B cell (primary cell): ENCODE results near the gene TLR10. TPM values are rescaled to one million over a fixed set of nuclear protein-coding genes. Genes with fewer than 3 reads are reported as not detected.
A peak's percentile ranks its signal among the peaks of the same experiment; 100 is the strongest.

Experiments
- ATAC-seq: fragments of 200-7000 bp; cut with Tn5 transposase; one replicate; pipeline ENCODE4 v1.10.0; 2021; ENCODE audit warnings: low read depth, mild to moderate bottlenecking, moderate number of reproducible peaks, moderate library complexity
- CTCF ChIA-PET: fragments of 350-600 bp; sonication (Branson Sonifier 250); formaldehyde crosslinking; loops from one replicate; lab custom pipeline; 2021; ENCODE audit warnings: antibody characterized with exemption, inconsistent platforms; lab: Charles Lee
- POLR2A ChIA-PET: fragments of 350-600 bp; sonication (Branson Sonifier 250); formaldehyde crosslinking; loops from one replicate; lab custom pipeline; 2021; ENCODE audit warnings: antibody characterized with exemption; lab: Charles Lee
- DNase-seq: peaks from one replicate; pipeline ENCODE4 v3.0.0; 2013
- H2AFZ ChIP-seq: 2 replicates; pipeline ENCODE4 v1.6.1; 2012; ENCODE audit warnings: mild to moderate bottlenecking, low read depth, low read length; ENCODE audit not compliant: insufficient read depth, poor library complexity, severe bottlenecking
- H3K27ac ChIP-seq, 2 donors: 1 replicate in 1 of 2; 2 replicates in 1 of 2; pipeline ENCODE4 v1.5.1; 2012 to 2013; ENCODE audit warnings: low read length in 2 of 2, mild to moderate bottlenecking in 2 of 2, moderate library complexity in 1 of 2
- H3K27me3 ChIP-seq, 4 experiments: fragments of 200-600 bp in 1 of 4; sonication (generic) in 1 of 4; replicated peaks in 1 of 4; 1 replicate in 2 of 4; 2 replicates in 2 of 4; pipeline versions ENCODE4 v1.6.1 to v1.7.0; 2013 to 2016; ENCODE audit warnings: low read length in 3 of 4, mild to moderate bottlenecking in 2 of 4, mixed read lengths in 1 of 4, moderate library complexity in 1 of 4; ENCODE audit not compliant: insufficient read depth in 4 of 4, control insufficient read depth in 3 of 4; ENCODE audit errors: control extremely low read depth in 1 of 4
- H3K36me3 ChIP-seq, 2 experiments: replicated peaks in 1 of 2; 1 replicate in 1 of 2; 2 replicates in 1 of 2; pipeline versions ENCODE4 v1.6.1 to v1.7.1; 2013; ENCODE audit warnings: low read length in 1 of 2; ENCODE audit not compliant: insufficient read depth in 2 of 2, control insufficient read depth in 1 of 2; ENCODE audit errors: control extremely low read depth in 1 of 2, extremely low read depth in 1 of 2
- H3K4me1 ChIP-seq, 2 donors: fragments of 200-600 bp in 1 of 2; sonication (generic) in 1 of 2; 1 replicate in 1 of 2; 2 replicates in 1 of 2; pipeline versions ENCODE4 v1.5.1 to v1.6.1; 2013 to 2017; ENCODE audit warnings: low read length in 2 of 2; ENCODE audit not compliant: control insufficient read depth in 2 of 2, insufficient read depth in 2 of 2
- H3K4me2 ChIP-seq: replicated peaks from 2 replicates; pipeline ENCODE3; 2012; ENCODE audit warnings: mild to moderate bottlenecking, low read depth, low read length; ENCODE audit not compliant: poor library complexity, severe bottlenecking
- H3K4me3 ChIP-seq, 5 experiments: fragments of 200-600 bp in 1 of 5; sonication (generic) in 1 of 5; 1 replicate in 3 of 5; 2 replicates in 2 of 5; pipeline versions ENCODE4 v1.5.1 to v1.7.0; 2011 to 2016; ENCODE audit warnings: low read length in 4 of 5, mild to moderate bottlenecking in 4 of 5, low read depth in 2 of 5, control low read depth in 1 of 5, moderate library complexity in 1 of 5; ENCODE audit not compliant: insufficient read depth in 1 of 5; ENCODE audit errors: control extremely low read depth in 1 of 5, extremely low read depth in 1 of 5
- H3K79me2 ChIP-seq: fragments of 200-600 bp; sonication (generic); one replicate; pipeline ENCODE4 v1.6.0; 2016; ENCODE audit warnings: low read length; ENCODE audit not compliant: control insufficient read depth, insufficient read depth
- H3K9ac ChIP-seq: fragments of 200-600 bp; sonication (generic); 2 replicates; pipeline ENCODE4 v1.6.1; 2017; ENCODE audit warnings: mild to moderate bottlenecking, low read length, moderate library complexity
- H3K9me3 ChIP-seq, 3 donors: one replicate each; pipeline versions ENCODE4 v1.6.1 to v1.7.1; 2013; ENCODE audit warnings: low read length in 2 of 3; ENCODE audit not compliant: control insufficient read depth in 2 of 3, insufficient read depth in 1 of 3; ENCODE audit errors: control extremely low read depth in 1 of 3
- H4K20me1 ChIP-seq: 2 replicates; pipeline ENCODE4 v1.6.0; 2012; ENCODE audit warnings: mild to moderate bottlenecking, low read length; ENCODE audit not compliant: insufficient read depth, control insufficient read depth, poor library complexity, severe bottlenecking
- H3K27ac Mint-ChIP-seq: one replicate; pipeline ENCODE4 v1.8.0; 2021; ENCODE audit warnings: mixed read lengths
- H3K27me3 Mint-ChIP-seq: one replicate; pipeline ENCODE4 v1.8.0; 2021; ENCODE audit warnings: mixed read lengths
- H3K4me1 Mint-ChIP-seq: one replicate; pipeline ENCODE4 v1.8.0; 2021; ENCODE audit warnings: mixed read lengths
- H3K4me3 Mint-ChIP-seq: one replicate; pipeline ENCODE4 v1.8.0; 2021; ENCODE audit warnings: mixed read lengths
- H3K9me3 Mint-ChIP-seq: one replicate; pipeline ENCODE4 v1.8.0; 2022; ENCODE audit warnings: mixed read lengths; ENCODE audit not compliant: insufficient read depth
- EZH2 ChIP-seq: IDR thresholded peaks from 2 replicates; pipeline ENCODE4 v1.6.1; 2012; ENCODE audit warnings: borderline replicate concordance, low read depth, mild to moderate bottlenecking, moderate library complexity, low read length; ENCODE audit not compliant: insufficient read depth, poor library complexity, severe bottlenecking
- WGBS: methylation state at CpG from one replicate; pipeline ENCODE4 v1.1.5; 2013; ENCODE audit warnings: missing lambda C conversion rate; ENCODE audit not compliant: insufficient coverage; 5-methylcytosine and 5-hydroxymethylcytosine counted together
- intact Hi-C: fragments of 100-400 bp; cut with micrococcal nuclease; formaldehyde crosslinking; loops from one replicate; pipeline ENCODE4 v1.10.0; 2022
- polyA plus RNA-seq: library from polyadenylated mRNA; depleted of rRNA; stranded (reverse); fragments of >200 nt; gene quantifications from 2 replicates; pipeline ENCODE4 v1.2.3, GENCODE V29; 2012
- total RNA-seq, 2 donors: library from RNA; stranded (reverse); fragments of 120-200 nt in 1 of 2; gene quantifications; 1 replicate in 1 of 2; 2 replicates in 1 of 2; pipeline versions ENCODE4 v1.2.3 to v1.2.4, GENCODE V29; 2013 to 2022
- TF ChIP-seq, protein P1 (sequence below): fragments of 200-600 bp; IDR thresholded peaks from one replicate; pipeline ENCODE4 v1.8.0; 2022; ENCODE audit warnings: antibody characterized with exemption, mild to moderate bottlenecking

Gene TLR10
- total and polyA plus RNA-seq, 2 donors (not counting 1 experiment from before 2014, with no cell fraction given) = 48.0 to 51.5 TPM

DNA sequence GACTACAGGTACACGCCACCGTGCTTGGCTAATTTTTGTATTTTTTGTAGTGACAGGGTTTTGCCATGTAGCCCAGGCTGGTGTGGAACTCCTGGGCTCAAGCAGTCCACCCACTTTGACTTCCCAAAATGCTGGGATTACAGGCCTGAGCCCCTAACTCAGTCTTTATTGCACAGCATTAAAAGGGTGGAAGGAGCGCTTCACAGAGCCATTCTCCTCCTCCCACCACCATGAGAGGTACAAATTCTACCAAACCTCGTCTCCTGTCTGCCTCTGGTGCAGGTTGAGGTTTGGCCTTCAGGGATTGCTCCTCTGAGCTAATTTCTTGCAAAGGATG lies 52.3 kb downstream of the TLR10 start:
- WGBS = 100% methylated on average over 3 of the region's 4 CpGs
- H3K9me3 ChIP-seq = peaks cover 0 to 12% (median 0%) of the 10 kb centered on the region in 3 donors
- H3K9ac ChIP-seq = peak overlapping the region; percentile 31
- peak overlapping the region; percentile 69 for H3K4me3 Mint-ChIP-seq
- H3K4me1 Mint-ChIP-seq = peaks cover 33% of the 10 kb centered on the region
- DNase-seq = no peak
- H3K79me2 ChIP-seq = no peaks in the 10 kb centered on the region
- no peaks in the 10 kb centered on the region for H3K27me3 ChIP-seq
- H2AFZ ChIP-seq = peak overlapping the region; percentile 49
- no peak overlapping the region for H3K4me3 ChIP-seq
- ChIA-PET CTCF (interaction anchor here (0.5 to 6.9 kb wide), 23 partner anchors 9 to 927 kb away, joined by 3 to 164 read pairs (median 4); partner anchors contain the start of gene TLR10), POLR2A (interaction anchor here (0.7 to 1.0 kb wide), 2 partner anchors 32 to 74 kb away, joined by 3 to 6 read pairs; no protein-coding TSS in a partner anchor)
- no peaks in the 10 kb centered on the region for H4K20me1 ChIP-seq
- H3K9me3 Mint-ChIP-seq = no peaks in the 10 kb centered on the region
- peak overlapping the region; percentile 32 to 40 for H3K27ac ChIP-seq
- intact Hi-C loops = loop anchor here (2.0 kb wide), 1 partner anchor 52 kb away; the partner anchor contains the start of gene TLR10
- H3K36me3 ChIP-seq = no peaks in the 10 kb centered on the region
- H3K4me2 ChIP-seq = peak overlapping the region; percentile 55
- H3K27me3 Mint-ChIP-seq = no peaks in the 10 kb centered on the region
- H3K27ac Mint-ChIP-seq = peak overlapping the region; percentile 75
- ATAC-seq = no peak
- no peak for TF ChIP-seq EZH2
- TF ChIP-seq, protein P1, sequence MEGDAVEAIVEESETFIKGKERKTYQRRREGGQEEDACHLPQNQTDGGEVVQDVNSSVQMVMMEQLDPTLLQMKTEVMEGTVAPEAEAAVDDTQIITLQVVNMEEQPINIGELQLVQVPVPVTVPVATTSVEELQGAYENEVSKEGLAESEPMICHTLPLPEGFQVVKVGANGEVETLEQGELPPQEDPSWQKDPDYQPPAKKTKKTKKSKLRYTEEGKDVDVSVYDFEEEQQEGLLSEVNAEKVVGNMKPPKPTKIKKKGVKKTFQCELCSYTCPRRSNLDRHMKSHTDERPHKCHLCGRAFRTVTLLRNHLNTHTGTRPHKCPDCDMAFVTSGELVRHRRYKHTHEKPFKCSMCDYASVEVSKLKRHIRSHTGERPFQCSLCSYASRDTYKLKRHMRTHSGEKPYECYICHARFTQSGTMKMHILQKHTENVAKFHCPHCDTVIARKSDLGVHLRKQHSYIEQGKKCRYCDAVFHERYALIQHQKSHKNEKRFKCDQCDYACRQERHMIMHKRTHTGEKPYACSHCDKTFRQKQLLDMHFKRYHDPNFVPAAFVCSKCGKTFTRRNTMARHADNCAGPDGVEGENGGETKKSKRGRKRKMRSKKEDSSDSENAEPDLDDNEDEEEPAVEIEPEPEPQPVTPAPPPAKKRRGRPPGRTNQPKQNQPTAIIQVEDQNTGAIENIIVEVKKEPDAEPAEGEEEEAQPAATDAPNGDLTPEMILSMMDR = no peak
- peaks cover 13 to 27% of the 10 kb centered on the region in 2 donors for H3K4me1 ChIP-seq

DNA sequence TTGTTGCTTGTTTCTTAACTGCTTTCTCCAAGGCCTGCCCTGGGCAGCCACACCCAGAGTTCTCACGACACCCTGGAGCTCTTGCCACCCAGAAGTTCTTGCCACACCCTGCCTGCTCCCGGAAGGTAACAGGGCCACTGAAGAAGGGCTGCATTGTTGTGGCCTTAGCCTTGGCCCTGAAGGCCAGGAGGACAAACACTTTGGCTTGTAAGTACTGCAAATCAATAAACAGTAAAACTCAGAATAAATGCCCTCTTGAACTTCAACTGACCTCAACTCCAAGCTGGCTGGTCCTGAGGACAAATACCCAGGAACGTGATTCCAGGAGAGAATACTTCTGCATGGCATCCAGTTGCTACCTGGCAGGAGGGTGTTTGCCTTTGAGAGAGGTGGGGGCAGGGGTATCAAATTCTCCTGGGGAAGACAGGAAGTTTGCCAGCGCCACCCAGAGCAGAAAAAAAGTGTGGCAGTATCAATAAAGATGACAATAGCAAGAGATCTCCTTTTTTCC lies 54.1 kb downstream of the TLR10 start:
- Histone ChIP-seq H3K9me3 (peaks cover 0 to 5% (median 0%) of the 10 kb centered on the region in 3 donors), H3K36me3 (no peaks in the 10 kb centered on the region), H3K27me3 (no peaks in the 10 kb centered on the region), H4K20me1 (no peaks in the 10 kb centered on the region), H2AFZ (no peak overlapping the region), H3K27ac (no peak overlapping the region), H3K79me2 (no peaks in the 10 kb centered on the region), H3K9ac (no peak overlapping the region), H3K4me2 (no peak overlapping the region), H3K4me1 (peaks cover 13 to 21% of the 10 kb centered on the region in 2 donors), H3K4me3 (no peak overlapping the region)
- ChIA-PET POLR2A (no interaction called here), CTCF (interaction anchor here (0.8 to 6.9 kb wide), 8 partner anchors 24 to 666 kb away, joined by 3 to 164 read pairs (median 7); no protein-coding TSS in a partner anchor)
- no peaks in the 10 kb centered on the region for H3K9me3 Mint-ChIP-seq
- intact Hi-C loops = no loop called here
- DNase-seq (no peak), ATAC-seq (no peak)
- no peak for TF ChIP-seq EZH2
- no peaks in the 10 kb centered on the region for H3K27me3 Mint-ChIP-seq
- H3K4me1 Mint-ChIP-seq = peaks cover 25% of the 10 kb centered on the region
- no peak overlapping the region for H3K27ac Mint-ChIP-seq
- H3K4me3 Mint-ChIP-seq = no peak overlapping the region
- WGBS = 100% methylated on average over 1 of the region's 4 CpGs
